Spleen (tissue), 11 donors: ENCODE data around the gene CXXC5. TPM values are rescaled to one million over a fixed set of nuclear protein-coding genes. Genes with fewer than 3 reads are reported as not detected.

Experiments used
- DNase-seq: peaks from one replicate; pipeline ENCODE4 v3.0.0-alpha.2; 2020
- H3K27ac ChIP-seq, 8 donors: fragments of 200-600 bp; sonication (generic) in 7 of 8; 1 replicate in 4 of 8; 2 replicates in 4 of 8; pipeline versions ENCODE4 v1.5.0 to v1.8.0; 2016 to 2021; ENCODE audit warnings: inconsistent platforms in 4 of 8, mild to moderate bottlenecking in 4 of 8, moderate library complexity in 1 of 8
- H3K27me3 ChIP-seq, 7 donors: fragments of 200-600 bp; sonication (generic) in 6 of 7; replicated peaks in 1 of 7; 1 replicate in 4 of 7; 2 replicates in 3 of 7; pipeline versions ENCODE4 v1.5.0 to v1.8.0; 2016 to 2021; ENCODE audit warnings: inconsistent platforms in 3 of 7, mild to moderate bottlenecking in 1 of 7
- H3K36me3 ChIP-seq, 6 donors: fragments of 200-600 bp; sonication (generic) in 5 of 6; 1 replicate in 4 of 6; 2 replicates in 2 of 6; pipeline versions ENCODE4 v1.5.0 to v1.8.0; 2016 to 2021; ENCODE audit warnings: inconsistent platforms in 2 of 6
- H3K4me1 ChIP-seq, 6 donors: fragments of 200-600 bp; sonication (generic) in 5 of 6; 1 replicate in 3 of 6; 2 replicates in 3 of 6; pipeline versions ENCODE4 v1.5.0 to v1.8.0; 2016 to 2021; ENCODE audit warnings: inconsistent platforms in 3 of 6
- H3K4me3 ChIP-seq, 8 donors: fragments of 200-600 bp; sonication (generic) in 7 of 8; 1 replicate in 4 of 8; 2 replicates in 4 of 8; pipeline versions ENCODE4 v1.5.0 to v1.8.0; 2016 to 2021; ENCODE audit warnings: inconsistent platforms in 4 of 8, mild to moderate bottlenecking in 4 of 8, moderate library complexity in 2 of 8
- H3K9me3 ChIP-seq, 8 donors: fragments of 200-600 bp; sonication (generic) in 7 of 8; 1 replicate in 4 of 8; 2 replicates in 4 of 8; pipeline versions ENCODE4 v1.5.0 to v1.8.0; 2016 to 2021; ENCODE audit warnings: inconsistent platforms in 4 of 8
- POLR2A ChIP-seq, 3 donors: fragments of 450-650 bp; IDR thresholded peaks; one replicate each; pipeline ENCODE4 v1.5.1; 2017; ENCODE audit warnings: antibody characterized with exemption in 3 of 3, mild to moderate bottlenecking in 1 of 3
- POLR2AphosphoS5 ChIP-seq, 3 donors: sonication (generic); formaldehyde crosslinking; IDR thresholded peaks; one replicate each; pipeline ENCODE4 v1.5.1; 2017; ENCODE audit warnings: antibody characterized with exemption in 3 of 3
- whole genome bisulfite sequencing, 5 donors: extraction: QIAGEN DNeasy Blood & Tissue Kit in 3 of 5; methylation state at CpG; one replicate each; pipeline versions ENCODE4 v1.1.5 to v1.1.7; 2013 to 2018; 5-methylcytosine and 5-hydroxymethylcytosine counted together
- intact Hi-C: fragments of 100-400 bp; cut with DNase I; formaldehyde crosslinking; loops from one replicate; pipeline ENCODE4 v1.15.0; 2023; ENCODE audit warnings: low total_unique reads
- polyA plus RNA-seq, 3 donors: library from polyadenylated mRNA; stranded (reverse); fragments of 200-250 nt; gene quantifications; one replicate each; pipeline ENCODE4 v1.2.1, GENCODE V29; 2013
- total RNA-seq, 7 donors: library from RNA; depleted of rRNA in 3 of 7; stranded (reverse); fragments of >200 nt in 3 of 7; fragmentation: NEBNext Ultra II Directional in 4 of 7; extraction: Animal tissue kit (Norgen Biotek cat#: 25700) in 4 of 7; gene quantifications; one replicate each; pipeline versions ENCODE4 v1.1.0 to v1.2.1, GENCODE V29; 2016 to 2021
- TF ChIP-seq, protein P1 (sequence below), 11 experiments: fragments of 200-600 bp in 7 of 11; fragments of 450-650 bp in 4 of 11; sonication (generic) in 4 of 11; IDR thresholded peaks in 8 of 11; conservative IDR thresholded peaks in 3 of 11; 1 replicate in 7 of 11; 2 replicates in 4 of 11; pipeline versions ENCODE4 v1.4.0 to v1.8.0; 2016 to 2021; ENCODE audit warnings: antibody characterized with exemption in 11 of 11, inconsistent platforms in 4 of 11, mild to moderate bottlenecking in 1 of 11
- donor health status: healthy with polysubstance abuse.
- donor health status: DM: no; HTN: no; CAD: no; lungs with moderate emphysema.
- donor health status: DM: no; HTN: no; CAD: no.
- donor health status: Bipolar disorder and iron deficiency.
- donor health status: healthy.
- donor health status: DM: no; HTN: no; CAD: no.
- donor health status: DM: yes; HTN: yes; CAD: no.

CXXC5 gene
- total and polyA plus RNA-seq, 10 donors, result 46.4 to 69.5 (median 62.0) TPM

DNA sequence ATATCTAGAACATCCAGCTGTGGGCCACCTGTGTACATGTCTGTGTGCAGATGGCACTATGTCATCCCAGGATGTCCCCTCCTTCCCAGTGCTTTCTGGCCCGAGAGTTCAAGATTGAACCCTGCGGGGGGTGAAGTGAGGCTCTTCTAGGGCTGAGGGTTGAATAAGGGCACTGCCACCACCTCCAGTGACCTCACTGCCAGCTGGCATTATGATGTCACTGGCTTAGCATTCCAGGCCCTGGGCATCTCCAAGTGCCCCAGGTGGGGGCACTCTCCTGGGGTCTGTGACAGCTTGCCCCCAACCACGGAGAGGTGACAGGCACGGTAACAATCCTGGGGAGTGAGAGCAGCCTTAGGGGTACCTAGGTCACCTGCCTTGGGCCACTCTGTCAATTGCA lies 27.1 kb downstream of the CXXC5 start:
- peak overlapping the region in 4 of 8 donors; percentile 26 to 49 (median 35) for H3K27ac ChIP-seq
- intact Hi-C loops, result no loop called here
- H3K9me3 ChIP-seq, result no peaks in the 10 kb centered on the region
- 70 to 90% (median 87%) methylated on average over 2 to 4 of the region's 4 CpGs for WGBS, 5 donors
- H3K27me3 ChIP-seq, result peaks cover 0 to under 1% (median 0%) of the 10 kb centered on the region in 7 donors
- peaks cover 42 to 87% (median 69%) of the 10 kb centered on the region in 6 donors for H3K4me1 ChIP-seq
- H3K36me3 ChIP-seq, result peaks cover 0 to 21% (median 3%) of the 10 kb centered on the region in 6 donors
- TF ChIP-seq POLR2A (IDR thresholded peaks at IDR 0.05) (no peak), POLR2AphosphoS5 (IDR thresholded peaks at IDR 0.05) (no peak)
- TF ChIP-seq, protein P1, sequence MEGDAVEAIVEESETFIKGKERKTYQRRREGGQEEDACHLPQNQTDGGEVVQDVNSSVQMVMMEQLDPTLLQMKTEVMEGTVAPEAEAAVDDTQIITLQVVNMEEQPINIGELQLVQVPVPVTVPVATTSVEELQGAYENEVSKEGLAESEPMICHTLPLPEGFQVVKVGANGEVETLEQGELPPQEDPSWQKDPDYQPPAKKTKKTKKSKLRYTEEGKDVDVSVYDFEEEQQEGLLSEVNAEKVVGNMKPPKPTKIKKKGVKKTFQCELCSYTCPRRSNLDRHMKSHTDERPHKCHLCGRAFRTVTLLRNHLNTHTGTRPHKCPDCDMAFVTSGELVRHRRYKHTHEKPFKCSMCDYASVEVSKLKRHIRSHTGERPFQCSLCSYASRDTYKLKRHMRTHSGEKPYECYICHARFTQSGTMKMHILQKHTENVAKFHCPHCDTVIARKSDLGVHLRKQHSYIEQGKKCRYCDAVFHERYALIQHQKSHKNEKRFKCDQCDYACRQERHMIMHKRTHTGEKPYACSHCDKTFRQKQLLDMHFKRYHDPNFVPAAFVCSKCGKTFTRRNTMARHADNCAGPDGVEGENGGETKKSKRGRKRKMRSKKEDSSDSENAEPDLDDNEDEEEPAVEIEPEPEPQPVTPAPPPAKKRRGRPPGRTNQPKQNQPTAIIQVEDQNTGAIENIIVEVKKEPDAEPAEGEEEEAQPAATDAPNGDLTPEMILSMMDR (IDR thresholded peaks at IDR 0.05 in 8 of 11, conservative IDR thresholded peaks at IDR 0.05 in 3 of 11), result no peak
- DNase-seq, result no peak
- H3K4me3 ChIP-seq, result no peak overlapping the region

DNA sequence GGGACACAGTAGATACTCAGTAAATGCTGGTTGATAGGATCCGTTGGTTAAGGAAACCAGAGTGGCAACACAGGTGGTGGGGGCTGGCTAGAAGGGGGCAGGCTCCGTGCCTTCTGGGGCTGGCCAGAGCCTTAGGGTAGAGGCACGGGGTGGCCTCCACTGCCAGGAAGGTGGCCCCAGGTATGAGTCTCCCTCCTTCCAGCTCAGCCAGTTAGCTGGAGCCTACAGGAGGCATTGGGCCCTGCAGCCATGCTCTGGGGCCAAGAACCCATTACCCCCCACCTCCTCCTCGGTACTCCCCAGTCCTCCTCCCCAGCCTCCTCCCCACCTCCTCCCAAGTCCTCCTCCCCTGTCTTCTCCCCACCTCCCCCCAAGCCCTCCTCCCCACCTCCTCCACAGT lies 27.7 kb downstream of the CXXC5 start:
- intact Hi-C loops, result no loop called here
- peaks cover 36 to 80% (median 63%) of the 10 kb centered on the region in 6 donors for H3K4me1 ChIP-seq
- H3K9me3 ChIP-seq, result no peaks in the 10 kb centered on the region
- peaks cover 0 to 27% (median 8%) of the 10 kb centered on the region in 6 donors for H3K36me3 ChIP-seq
- no peak for DNase-seq
- 75 to 89% (median 80%) methylated on average over 4 of the region's 4 CpGs for WGBS, 5 donors
- no peaks in the 10 kb centered on the region for H3K27me3 ChIP-seq
- H3K27ac ChIP-seq, result peak overlapping the region in 4 of 8 donors; percentile 26 to 49 (median 35)
- no peak for TF ChIP-seq POLR2AphosphoS5 (IDR thresholded peaks at IDR 0.05)
- H3K4me3 ChIP-seq, result no peak overlapping the region

DNA sequence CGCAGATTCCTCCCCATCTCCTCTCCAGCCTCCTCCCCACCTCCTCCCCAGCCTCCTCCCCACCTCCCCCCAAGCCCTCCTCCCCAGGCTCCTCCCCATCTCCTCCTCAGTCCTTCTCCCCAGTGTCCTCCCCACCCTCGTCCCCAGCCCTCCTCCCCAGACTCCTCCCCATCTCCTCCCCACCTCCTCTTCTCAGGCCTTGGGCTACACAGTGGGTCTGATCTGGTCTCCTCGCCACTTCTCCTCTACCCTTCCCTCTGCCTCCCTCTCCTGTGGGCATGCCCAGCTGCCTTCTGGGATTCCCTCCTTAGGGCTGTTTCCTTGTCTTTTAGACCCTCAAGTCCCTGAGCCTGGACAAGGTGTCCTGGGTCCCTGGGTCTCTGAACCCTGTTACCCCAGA lies 28.3 kb downstream of the CXXC5 start:
- DNase-seq, result no peak
- Histone ChIP-seq H3K27me3 (no peaks in the 10 kb centered on the region), H3K4me1 (peaks cover 30 to 75% (median 57%) of the 10 kb centered on the region in 6 donors), H3K36me3 (peaks cover 0 to 33% (median 14%) of the 10 kb centered on the region in 6 donors), H3K9me3 (no peaks in the 10 kb centered on the region), H3K27ac (peak overlapping the region in 4 of 8 donors; percentile 20 to 41 (median 28)), H3K4me3 (no peak overlapping the region)
- TF ChIP-seq, protein P1 (IDR thresholded peaks at IDR 0.05 in 8 of 11, conservative IDR thresholded peaks at IDR 0.05 in 3 of 11), result no peak
- no peak for TF ChIP-seq POLR2A (IDR thresholded peaks at IDR 0.05)
- TF ChIP-seq POLR2AphosphoS5 (IDR thresholded peaks at IDR 0.05), result no peak
- whole genome bisulfite sequencing, 5 donors, result 76 to 89% (median 80%) methylated on average over 3 of the region's 3 CpGs
- intact Hi-C loops, result no loop called here

DNA sequence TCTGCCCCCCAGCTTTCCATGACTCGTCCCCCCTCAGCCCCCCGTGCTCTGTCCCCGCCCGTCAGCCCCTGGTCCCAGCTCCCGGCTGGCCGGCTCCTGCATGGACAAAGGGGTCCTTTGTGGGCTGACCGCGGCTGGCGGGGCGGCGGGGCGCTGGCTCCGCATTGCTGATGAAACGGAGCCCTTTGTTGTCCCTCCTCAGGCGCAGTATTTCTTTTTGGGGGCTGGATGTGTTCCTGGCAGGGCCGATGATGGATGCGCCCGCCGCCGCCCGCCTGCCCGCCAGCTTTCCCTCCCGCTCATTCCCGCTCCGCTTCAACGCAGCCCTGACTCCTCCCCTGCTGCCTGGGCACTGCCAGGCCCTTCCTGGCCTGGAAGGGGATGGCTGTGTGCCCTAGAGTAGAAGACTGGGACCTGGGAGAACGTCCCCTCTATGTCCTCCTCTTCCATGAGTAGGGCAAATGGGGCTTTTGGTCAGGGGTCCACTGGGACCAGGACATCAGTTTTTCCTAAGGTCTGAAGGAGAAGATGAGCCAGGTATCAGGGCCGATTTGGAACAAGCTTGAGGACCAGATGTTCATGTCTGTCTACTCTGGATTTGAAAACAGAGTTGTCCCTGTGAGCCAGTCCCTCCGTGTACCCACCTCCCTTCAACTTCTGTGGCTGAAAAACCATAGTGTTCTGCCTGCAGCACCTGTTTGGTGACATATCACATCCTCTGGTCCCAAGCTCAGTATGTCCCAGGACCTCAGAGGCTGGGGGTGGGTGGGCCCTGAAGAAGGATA lies 29.0 kb downstream of the CXXC5 start:
- intact Hi-C loops, result no loop called here
- TF ChIP-seq, protein P1 (IDR thresholded peaks at IDR 0.05 in 8 of 11, conservative IDR thresholded peaks at IDR 0.05 in 3 of 11), result no peak
- peak in 1 of 3 donors; percentile 31 for TF ChIP-seq POLR2AphosphoS5 (IDR thresholded peaks at IDR 0.05)
- TF ChIP-seq POLR2A (IDR thresholded peaks at IDR 0.05), result no peak

More for the DNA sequence above, 29.0 kb downstream of the CXXC5 start:
- Histone ChIP-seq H3K36me3 (peaks cover 0 to 41% (median 20%) of the 10 kb centered on the region in 6 donors), H3K4me3 (no peak overlapping the region), H3K4me1 (peaks cover 22 to 73% (median 49%) of the 10 kb centered on the region in 6 donors), H3K27ac (peak overlapping the region in 5 of 8 donors; percentile 20 to 41 (median 22)), H3K9me3 (no peaks in the 10 kb centered on the region), H3K27me3 (no peaks in the 10 kb centered on the region)
- WGBS, 5 donors, result 78 to 88% (median 84%) methylated on average over 29 of the region's 29 CpGs
- no peak for DNase-seq
